ELR (cell line): ENCODE data around the gene MASP1.

Source experiments
- DNase-seq: peaks from one replicate; pipeline ENCODE4 v3.0.0-alpha.2; 2015; ENCODE audit warnings: low read depth

Gene MASP1

DNA sequence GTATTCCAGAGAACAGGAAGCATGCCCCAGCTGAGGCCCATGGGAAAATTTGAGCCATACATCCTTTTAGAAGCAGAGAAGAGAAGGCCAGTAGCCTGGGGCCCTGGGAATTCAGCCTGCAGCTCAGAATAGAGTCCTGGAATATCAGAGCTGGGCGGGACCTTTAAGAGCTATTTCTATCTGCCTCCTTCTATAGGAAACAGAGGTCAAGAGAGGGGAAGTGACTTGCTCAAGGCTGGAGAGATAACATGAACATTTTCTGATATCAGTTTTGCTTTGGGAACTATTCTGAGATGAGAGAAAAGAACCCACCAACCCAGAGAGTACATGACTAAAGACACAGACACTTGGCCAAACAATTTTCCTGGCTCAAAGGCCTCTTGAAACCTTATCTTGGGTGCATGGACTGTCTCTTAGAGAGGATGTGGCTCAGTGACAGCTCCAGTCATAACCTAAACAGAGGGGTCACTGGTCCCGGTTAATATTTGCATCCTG lies 26.0 kb downstream of the MASP1 start:
- peak; percentile 30 for DNase-seq

- peak; percentile 77 for DNase-seq
Observed at GRCh38 chr3:187264911-187265310, 26.6 kb downstream of the MASP1 start.

DNA sequence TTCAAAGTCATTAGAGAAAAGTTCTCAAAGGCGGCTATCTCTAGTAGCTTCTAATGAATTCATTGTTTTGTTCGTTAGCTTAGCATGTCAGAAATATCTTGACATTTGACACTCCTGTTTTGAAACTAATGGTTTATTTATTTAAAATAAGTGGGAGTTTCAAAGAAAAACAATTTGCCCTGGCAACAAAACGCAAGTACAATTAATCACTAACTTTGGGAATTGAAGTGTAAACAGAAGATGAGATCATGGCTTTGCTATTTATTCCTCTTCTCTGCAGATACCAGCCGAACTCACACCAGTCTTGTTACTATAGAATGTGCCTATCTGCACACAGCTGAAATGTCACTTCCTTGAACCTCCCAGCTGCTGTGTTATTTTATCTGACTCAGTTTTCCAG lies 27.5 kb downstream of the MASP1 start:
- peak; percentile 92 for DNase-seq

- peak; percentile 27 for DNase-seq
Observed at GRCh38 chr3:187263270-187263669, 28.3 kb downstream of the MASP1 start.

DNA sequence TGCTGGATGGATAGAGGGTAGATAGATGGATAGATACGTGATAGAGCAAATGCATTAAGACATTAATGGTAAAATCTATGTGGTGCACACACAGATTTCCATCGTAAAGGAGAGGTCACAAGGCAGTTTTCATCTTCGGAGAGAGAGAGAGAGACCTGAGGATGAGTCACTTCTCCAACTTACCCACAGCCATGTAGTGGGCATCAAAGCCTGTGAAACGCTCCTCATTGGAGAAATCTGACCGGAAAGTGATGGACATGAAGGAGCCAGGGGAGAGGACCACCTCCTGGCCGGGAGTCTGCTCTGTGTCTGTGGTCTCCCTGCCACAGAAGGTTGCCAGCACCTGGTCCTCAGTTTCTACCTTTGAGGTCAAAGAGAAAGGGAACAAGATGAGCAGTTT lies 29.2 kb downstream of the MASP1 start:
- DNase-seq = peak; percentile 23

DNA sequence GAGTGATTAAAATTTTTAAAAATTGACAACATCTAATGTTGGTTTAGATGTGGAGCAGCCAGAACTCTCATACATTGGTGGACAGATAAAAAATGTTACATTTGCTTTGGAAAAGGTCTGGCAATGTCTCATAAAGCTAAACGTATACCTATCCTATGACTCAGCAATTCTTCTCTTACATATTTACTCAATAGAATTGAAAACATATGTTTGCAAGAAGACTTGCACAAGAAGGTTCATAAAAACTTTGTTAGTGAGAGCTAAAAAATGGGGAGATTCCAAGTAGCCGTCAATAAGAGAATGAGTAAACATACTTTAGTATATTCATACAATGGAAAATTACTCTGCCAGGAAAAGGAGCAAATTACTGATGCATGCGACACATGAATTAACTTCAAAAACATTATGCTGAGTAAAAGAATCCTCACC lies 30.0 kb downstream of the MASP1 start:
- DNase-seq = peak; percentile 96

- peak; percentile 10 for DNase-seq
Observed at GRCh38 chr3:187259171-187259570, 32.4 kb downstream of the MASP1 start.

GRCh38 chr3:187257992-187258692 lies 33.4 kb downstream of the MASP1 start:
- DNase-seq = no peak

DNA sequence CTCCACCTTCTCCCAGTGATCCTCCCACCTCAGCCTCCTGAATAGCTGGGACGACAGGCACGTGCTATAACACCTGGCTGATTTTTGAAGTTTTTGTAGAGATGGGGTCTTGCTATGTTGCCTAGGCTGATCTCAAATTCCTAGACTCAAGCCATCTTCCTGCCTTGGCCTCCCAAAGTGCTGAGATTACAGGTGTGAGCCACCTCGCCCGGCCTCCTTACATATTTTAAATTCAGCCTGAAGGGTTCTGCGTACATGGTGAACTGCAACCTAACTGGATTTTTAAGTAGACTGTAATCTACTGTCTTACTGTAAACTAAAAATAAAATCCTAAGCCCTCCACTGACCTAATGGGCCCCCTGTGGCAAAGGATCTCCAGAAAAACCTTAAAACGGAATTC lies 34.1 kb downstream of the MASP1 start:
- DNase-seq = no peak

DNA sequence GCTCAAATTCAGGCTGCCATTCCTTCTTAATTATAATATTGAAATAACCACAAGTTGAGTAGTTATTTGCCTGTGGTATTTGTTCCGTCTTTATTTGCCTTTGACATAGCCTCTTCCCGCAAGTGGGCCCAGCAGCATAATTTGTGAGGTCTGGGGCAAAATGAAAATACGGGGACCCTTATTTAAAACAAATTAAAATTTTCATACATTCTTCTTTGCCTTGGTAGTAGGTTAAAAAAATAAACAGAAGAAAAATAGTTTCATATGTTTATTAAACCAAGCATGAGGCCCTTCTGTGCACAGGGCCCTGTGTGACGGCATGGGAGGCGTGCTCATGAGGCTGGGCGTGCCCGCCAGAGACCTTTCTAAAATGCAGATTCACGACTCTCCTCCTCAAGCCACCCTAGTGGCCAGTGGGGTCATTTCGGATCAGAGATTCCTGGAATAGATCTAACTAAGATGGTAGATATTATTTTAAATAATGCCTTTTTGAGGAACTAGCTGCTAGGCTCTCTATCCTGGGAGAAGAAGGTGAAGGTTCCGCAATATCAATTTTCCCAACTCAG lies 35.4 kb downstream of the MASP1 start:
- no peak for DNase-seq

DNA sequence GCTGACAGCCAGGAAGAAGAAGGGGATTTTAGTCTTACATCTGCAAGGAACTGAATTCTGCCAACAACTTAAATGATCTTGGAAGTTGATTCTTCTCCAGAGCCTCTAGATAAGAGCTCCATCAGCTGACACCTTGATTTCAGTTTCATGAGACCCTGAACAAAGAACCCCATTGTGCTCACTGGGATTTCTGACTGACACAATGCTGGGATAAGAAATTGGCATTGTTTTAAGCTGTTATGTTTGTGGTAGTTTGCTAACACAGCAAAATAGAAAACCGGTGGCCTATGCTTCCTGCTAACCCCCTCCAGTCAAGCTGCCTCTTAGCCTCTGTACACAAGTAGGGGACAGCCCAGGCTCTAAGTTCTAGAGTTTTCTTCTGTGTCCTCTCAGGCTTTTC lies 36.2 kb downstream of the MASP1 start:
- no peak for DNase-seq

DNA sequence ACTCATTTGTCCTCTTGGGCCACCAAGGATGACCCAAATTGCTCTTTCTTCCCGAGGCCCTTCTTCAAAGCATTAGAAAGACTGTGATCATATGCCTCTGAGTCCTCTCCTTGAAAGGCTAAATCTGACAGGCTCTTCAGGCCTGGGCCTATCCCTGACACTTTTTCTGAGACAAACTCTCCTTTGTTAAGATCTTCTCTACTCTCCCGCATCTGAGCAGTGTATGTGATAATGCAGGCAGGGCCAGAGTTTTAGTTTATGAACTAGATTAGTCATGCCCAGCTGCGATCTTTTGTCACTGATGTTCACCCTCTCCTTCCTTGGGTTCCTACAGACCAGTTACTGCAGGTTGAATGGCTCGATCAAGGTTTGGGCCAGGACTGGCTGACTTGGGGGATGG lies 39.2 kb downstream of the MASP1 start:
- DNase-seq = no peak

DNA sequence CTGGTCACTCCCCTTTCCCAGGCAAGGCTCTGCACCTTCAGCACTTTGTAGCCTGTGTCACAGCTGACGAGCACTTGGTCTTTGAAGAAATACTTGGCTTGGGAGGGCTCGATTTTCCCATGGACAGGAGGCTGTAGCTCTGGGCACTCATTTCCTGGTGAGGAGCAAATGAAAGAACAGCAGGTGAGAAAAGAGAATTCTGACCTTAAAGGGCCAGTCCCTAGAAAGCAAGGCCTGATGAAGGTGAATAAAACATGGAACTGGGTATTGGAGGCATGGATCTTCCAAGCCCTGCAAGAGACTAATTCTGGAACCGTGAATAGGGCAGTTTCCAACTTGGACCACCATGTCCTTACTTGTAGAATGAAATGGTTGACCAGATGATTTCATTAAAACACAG lies 39.9 kb downstream of the MASP1 start:
- no peak for DNase-seq

DNA sequence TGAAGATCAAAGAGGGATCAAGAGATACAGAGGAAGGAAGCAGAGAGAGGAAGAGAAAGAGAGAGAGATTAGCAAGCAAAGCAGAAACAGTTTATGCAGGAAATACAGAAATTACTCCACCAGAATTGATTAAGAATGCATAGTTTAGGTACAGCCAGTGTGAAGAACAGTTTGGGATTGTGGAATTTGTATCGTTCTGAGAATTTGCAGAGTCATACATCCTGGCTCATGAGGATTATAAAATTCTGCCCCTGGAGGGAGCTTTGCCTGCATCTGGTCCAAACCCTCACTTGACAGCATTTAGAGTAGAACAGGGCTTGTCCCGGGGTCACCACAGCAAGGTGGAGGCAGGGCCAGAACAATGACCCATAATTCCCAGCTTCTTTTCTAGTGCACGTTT lies 44.1 kb downstream of the MASP1 start:
- DNase-seq = no peak

GRCh38 chr3:187243933-187244524 lies 47.5 kb downstream of the MASP1 start:
- no peak for DNase-seq

- DNase-seq = no peak
Observed at GRCh38 chr3:187242900-187243299, 48.6 kb downstream of the MASP1 start.

DNA sequence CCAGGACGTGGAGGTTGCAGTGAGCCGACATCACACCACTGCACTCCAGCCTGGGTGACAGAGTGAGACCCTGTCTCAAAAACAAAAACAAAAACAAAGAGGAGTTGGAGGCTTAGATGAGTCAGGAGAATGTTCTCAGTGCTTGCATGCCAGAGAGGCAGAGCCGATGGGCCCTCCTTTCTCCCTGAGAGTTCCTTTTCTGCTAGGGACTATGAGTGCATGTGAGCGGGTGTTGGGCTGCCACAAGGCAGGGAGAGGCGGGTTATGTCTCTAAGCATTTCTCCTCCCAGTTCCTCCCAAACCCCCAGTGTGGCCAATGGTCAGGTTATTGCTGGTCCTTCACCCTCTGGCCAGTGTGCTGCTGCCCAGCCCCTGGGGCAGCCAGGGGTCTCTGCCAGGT lies 49.1 kb downstream of the MASP1 start:
- no peak for DNase-seq

DNA sequence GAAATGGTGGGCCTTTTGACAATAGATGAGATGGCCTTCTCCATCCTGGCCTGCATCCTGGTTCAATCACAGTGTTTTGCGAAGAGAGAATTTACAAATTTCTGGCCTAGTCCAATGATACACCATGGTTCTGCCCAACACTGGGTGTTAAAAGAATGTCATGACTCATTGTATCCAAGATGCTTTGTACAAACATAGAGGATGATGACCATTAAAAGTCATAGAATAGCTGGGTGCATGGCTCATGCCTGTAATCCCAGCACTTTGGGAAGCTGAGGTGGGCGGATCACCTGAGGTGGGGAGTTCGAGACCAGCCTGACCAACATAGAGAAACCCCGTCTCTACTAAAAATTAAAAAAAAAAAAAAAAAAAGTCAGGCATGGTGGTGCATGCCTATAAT lies 52.7 kb downstream of the MASP1 start:
- peak; percentile 76 for DNase-seq

DNA sequence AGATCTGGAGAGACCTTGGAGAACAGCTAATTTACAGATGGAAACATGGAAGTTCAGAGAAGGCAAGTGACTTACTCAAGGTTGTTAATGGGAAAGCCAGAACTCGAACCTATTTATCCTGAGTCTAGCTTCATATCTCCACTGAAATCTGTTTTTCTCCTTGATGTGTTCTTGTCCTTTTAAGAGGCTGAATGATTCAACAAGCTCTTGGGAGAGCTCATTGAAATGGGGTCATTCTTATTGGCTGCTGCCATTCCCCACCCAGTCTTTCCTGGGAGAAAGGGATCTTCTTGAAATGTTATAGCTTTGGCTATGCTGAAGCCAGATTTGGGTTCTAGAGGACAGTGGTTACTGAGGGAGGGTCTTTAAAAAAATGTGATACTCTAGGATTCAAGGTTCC lies 53.3 kb downstream of the MASP1 start:
- DNase-seq = no peak

DNA sequence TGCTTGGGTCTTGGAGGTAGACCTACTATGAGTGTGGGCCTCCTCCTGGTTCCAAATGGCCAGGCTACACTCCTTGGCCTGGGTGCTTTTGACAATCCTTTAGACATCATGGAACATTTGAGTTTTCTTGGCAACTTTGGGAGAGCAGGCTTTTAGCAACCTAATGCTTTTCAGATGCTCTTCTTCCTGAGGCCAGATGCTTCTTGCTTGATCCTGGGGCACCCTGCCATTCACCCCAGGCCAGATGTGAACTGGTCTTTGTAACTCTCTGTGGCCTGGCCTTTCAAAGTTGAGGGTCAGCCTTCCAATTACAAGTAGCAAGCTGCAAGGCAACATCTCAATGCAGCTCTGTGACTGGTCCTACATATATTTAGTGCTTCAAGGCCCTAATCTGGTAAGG lies 53.8 kb downstream of the MASP1 start:
- DNase-seq = no peak

DNA sequence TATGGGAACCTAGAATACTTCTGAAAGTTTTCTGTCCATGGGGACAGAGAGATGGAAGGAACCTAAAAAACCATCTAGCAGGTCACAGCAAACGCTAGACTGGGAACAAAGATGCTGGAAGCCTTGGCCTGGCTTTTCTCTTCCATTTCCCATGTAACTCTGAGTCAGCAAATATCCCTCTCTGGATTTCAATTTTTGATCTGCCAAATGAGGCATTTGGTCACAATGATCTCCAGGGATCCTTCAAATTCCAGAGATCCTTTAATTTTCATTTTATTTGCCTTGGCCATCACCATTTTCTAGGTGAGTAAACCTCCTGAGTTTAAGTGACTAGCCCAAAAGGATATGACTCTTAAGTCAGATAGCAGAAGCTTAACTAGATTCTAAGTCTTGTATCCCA lies 54.6 kb downstream of the MASP1 start:
- peak; percentile 20 for DNase-seq

GRCh38 chr3:187230011-187230410 lies 61.5 kb downstream of the MASP1 start:
- no peak for DNase-seq

DNA sequence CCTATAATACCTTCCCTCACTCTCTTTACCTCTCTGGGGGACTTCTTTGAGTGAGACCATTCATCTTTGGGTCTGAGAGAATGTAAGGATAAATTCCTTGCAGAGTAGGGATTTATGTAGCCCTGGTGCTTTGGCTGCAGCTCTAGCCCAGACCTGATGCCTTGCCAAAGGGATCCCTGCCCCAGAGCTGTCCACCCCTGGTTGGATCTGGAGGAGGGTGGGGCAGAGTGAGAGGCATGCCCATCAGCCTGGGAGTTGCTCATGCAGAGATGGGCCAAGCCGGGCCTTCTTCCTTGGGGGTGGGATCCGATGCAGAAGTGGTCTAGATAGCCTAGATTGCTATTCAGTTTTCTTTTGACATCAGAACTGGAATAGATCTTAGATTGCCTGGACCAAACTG lies 62.8 kb downstream of the MASP1 start:
- no peak for DNase-seq
